Activated CD8-positive, alpha-beta memory T cell treated with anti-CD3 and anti-CD28 coated beads, Interleukin-2, amount 50 U/mL, for 24 hours (primary cell): ENCODE data around the gene SHISA8.

ENCODE experiments used
- DNase-seq: peaks from one replicate; pipeline ENCODE4 v3.0.0-alpha.2; 2020; ENCODE audit errors: extremely low read depth

SHISA8 gene

DNA sequence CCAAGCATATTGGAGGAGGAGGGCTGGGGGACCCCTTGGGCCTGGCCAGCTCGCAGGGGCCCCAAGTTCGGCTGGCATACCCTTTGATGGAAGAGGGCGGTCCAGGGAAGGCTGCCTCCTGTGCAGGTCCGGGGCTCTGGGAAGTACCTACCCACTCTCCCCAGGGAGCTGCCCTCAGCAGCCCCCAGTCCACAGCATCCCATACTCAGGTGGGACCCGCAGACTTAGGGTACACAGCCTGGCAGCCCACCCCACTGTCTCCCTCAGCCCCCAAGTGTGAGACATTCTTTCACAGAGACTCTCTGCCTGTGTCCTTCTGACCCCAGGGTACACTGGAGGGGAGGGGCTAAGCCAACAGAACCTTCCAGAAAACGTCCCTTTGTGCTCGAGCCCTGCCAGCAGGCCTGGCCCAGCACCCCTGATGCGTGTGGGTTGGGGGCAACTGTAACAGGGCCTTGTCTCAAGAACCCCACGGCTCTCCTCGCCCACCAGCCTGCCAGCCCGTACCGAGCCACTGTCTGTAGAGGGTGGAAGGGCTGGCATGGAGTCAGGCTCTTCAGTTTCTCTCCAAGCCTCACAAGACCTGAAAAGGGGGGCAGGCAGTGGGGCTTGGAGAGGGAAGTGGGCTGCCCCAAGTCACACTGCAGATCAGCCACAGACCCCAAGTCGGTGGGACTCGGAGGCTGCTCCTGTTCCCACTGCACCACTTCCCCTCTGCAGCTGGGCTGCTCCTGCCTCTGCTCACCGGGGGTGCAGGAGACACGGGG is 18.7 kb upstream of the SHISA8 start:
- no peak for DNase-seq

DNA sequence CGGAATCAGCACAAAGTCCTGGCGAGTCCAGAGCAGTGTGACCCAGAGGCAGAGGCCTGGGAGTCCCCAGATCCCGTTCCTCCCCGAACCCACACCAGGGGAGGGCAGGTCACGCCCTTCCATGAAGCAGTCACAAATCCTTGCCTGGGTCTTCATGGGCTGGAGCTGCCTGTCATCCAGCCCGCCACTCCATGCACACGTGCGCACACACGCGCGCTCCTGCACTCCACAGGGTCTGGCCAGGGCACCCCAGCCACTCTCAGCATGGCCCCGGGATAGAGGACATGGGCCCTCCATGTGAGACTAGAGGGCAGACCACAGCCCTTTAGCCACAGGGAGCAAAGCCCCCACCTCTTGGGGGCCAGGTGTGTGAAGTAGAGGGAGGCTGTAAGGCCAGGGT is 17.5 kb upstream of the SHISA8 start:
- no peak for DNase-seq

- no peak for DNase-seq
These were observed 16.9 kb upstream of the SHISA8 start for GRCh38 chr22:41931701-41932269.

- no peak for DNase-seq
These were observed 14.5 kb upstream of the SHISA8 start for GRCh38 chr22:41929418-41929810.

- DNase-seq = no peak
These were observed 13.9 kb upstream of the SHISA8 start for GRCh38 chr22:41928593-41929417.

GRCh38 chr22:41927813-41928212 is 12.9 kb upstream of the SHISA8 start:
- no peak for DNase-seq

- no peak for DNase-seq
These were observed 11.0 kb upstream of the SHISA8 start for GRCh38 chr22:41925783-41926460.

DNA sequence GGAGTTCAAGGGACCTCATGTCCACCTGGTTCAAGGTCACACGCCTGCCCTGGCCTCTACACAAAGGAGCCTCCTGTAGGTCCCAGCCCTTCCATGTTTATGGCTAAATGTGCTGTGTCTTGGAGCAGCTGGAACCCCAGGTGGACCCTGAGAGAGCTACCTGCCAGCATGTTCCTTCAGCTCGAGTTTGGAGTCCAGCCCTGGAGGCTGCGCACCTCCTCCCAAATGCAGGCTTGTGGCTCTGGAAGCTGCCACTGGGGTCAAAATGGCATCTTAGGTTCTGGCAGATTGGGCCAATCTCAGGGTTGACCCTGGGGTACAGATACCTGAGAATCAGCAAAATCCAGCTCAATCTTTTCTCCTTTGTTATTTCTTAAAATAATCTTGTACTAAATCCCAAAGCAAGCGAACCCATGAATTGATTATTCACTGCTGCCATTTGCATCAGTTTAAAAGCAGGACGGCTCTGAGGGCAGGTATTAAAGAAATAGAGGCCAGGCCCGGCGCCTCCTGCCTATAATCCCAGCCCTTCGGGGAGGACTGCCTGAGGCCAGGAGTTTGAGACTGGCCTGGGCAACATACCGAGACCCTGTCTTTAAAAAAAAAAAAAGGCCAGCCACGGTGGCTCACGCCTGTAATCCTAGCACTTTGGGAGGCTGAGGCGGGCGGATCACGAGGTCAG is 8.9 kb upstream of the SHISA8 start:
- no peak for DNase-seq

DNA sequence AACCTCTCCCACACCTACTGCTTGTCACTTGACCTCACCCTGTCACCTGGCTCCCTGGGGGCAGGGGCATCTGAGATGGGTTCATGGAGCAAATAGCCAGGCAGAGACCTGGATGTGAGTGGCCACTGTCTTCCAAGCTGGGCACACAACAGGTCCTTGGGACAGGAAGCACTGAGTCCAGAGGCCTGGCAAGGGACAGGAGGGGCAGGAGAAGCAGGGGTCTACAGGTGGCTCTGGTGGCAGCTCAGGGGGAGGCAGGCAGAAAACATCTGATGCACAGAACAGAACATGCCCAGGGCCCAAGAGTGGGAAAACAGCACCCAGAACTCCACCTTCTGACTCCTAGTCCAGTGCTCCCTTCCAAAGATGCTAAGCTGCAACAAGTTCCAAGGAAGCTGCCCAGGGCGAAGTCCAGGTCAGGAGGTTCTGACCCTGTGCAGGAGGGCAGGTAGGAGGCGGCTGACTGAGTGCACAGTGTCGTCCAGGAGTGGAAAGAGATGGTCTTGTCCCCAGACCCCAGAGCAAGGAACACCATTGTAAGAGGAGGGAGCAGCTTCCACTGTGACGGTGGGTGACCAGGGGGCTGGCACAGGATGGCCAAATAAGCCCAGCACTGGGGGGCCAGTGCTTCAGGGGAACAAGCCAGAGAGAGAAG is 8.2 kb upstream of the SHISA8 start:
- no peak for DNase-seq

DNA sequence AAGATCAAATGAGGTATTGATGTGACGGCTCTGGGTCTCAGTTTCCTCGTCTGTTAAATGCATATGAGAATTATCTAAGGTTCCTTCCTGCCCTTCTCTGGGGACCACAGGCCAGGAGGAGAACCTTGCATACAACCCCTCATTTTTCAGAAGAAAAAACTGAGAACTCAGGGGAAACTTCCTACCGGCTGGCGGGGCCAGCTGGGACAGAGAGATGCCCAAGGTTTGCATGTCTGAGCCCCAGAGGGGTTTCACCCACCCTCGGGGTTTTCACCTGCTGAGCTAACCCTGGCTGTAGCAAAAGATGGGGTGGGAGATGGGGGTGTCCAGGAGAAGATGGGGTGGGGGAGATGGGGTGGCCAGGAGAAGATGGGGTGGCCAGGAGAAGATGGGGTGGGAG is 7.5 kb upstream of the SHISA8 start:
- no peak for DNase-seq

GRCh38 chr22:41920271-41920976 is 5.5 kb upstream of the SHISA8 start:
- DNase-seq = no peak

GRCh38 chr22:41919357-41920224 is 4.7 kb upstream of the SHISA8 start:
- no peak for DNase-seq

GRCh38 chr22:41917903-41918791 is 3.3 kb upstream of the SHISA8 start:
- no peak for DNase-seq

DNA sequence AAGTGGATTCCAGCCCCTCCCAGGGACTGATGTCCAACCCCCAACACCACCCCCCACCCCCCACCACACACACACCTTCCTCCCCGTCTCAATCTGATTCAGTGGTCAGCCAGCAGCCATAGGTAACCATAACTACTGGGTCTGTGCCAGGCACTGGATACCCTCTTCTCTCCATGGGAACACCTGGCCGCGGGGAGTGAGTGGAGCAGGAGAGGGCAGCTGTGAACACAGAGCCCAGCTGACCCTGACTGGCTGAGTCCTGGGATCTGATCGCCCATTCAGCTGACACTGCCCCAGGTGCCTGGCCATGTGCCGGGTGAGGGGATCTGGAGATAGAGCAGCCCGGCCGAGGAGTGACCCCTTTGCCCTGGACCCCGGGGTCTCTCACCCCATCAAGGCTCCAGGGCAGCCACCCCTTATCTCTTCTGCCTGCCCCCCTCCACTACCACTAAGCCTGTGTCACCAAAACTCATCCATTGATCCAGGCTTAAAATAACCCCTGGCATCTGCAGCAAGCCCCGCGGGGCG is 2.6 kb upstream of the SHISA8 start:
- no peak for DNase-seq

GRCh38 chr22:41916745-41917358 is 2.0 kb upstream of the SHISA8 start:
- no peak for DNase-seq

DNA sequence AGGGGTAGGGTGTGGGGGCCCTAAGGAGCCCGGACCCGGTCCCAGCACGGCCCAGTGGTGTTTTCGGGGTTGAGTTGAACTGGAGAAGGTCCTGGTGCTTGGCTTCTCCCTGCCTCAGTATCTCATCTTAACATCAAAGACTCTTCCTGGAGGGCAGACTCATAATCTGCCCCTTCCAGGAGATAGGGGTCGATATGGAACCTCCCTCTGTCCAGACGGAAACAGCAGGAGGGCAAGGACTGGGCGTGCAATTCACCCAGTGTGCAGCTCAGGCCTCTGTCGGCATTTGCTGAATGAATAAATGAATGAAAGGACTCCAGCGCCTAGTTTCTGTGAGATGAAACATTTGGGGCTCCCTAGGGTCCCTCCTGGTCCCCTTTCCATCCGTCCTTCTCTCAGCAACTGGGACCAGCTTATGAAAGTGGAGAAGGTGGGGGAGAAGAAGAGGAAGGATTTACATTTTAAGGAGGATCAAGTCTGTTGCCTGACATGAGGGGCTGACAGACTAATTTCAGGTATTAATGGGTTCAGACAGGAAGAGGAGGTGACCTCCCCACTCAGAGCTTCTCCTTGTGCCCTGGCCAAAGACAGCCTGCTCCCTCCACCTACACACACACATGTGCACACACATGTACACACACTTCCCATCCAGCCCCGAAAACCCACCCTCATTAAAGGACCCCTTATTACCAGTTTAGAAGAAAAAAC is 1.1 kb upstream of the SHISA8 start:
- no peak for DNase-seq

DNA sequence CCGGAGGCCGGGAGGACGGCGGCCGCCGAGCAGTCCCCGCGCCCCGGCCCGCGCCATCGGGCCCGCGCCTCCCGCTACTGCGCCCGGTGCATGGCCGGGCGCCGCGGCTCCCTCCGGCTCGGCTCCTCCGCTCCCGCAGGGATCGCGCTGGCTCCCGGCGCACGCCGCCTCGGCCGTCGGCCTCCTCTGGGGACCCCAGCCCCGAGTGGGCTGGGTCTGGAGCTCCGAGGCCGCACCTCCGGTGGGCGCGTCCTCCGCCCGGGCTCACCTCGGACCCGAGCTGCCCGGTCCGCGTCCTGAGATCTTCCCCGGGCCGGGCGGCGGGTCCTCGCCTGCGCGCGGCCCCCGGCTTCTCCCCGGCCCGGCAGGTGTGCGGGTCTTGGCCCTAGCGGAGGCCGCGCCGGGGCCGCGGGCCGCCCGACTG is 251 bp downstream of the SHISA8 start:
- no peak for DNase-seq
